Activated CD4-positive, alpha-beta T cell treated with anti-CD3 and anti-CD28 coated beads, Interleukin-2, amount 10 ng/mL, durations not matched to agents 24 days and 14 days (primary cell): ENCODE measurements around the gene ZNF85. TPM values are rescaled to one million over a fixed set of nuclear protein-coding genes. Genes with fewer than 3 reads are reported as not detected.
A peak's percentile ranks its signal among the peaks of the same experiment; 100 is the strongest.
"Not testable (repeated sequence)": the region's sequence is repeated elsewhere in the genome, so short reads cannot be mapped to it uniquely, and the experiment has no call there.

Experiments used
- DNase-seq: peaks from one replicate; pipeline ENCODE4 v3.0.0; 2022
- H3K27ac Mint-ChIP-seq: one replicate; pipeline ENCODE4 v1.8.0; 2022; ENCODE audit warnings: mild to moderate bottlenecking, mixed read lengths
- H3K27me3 Mint-ChIP-seq: one replicate; pipeline ENCODE4 v1.8.0; 2022; ENCODE audit warnings: mixed read lengths
- H3K36me3 Mint-ChIP-seq: one replicate; pipeline ENCODE4 v1.8.0; 2022; ENCODE audit warnings: low read depth, mild to moderate bottlenecking, mixed read lengths
- H3K4me1 Mint-ChIP-seq: one replicate; pipeline ENCODE4 v1.8.0; 2021; ENCODE audit warnings: mixed read lengths
- H3K4me3 Mint-ChIP-seq: one replicate; pipeline ENCODE4 v1.8.0; 2022; ENCODE audit warnings: mild to moderate bottlenecking, moderate library complexity, mixed read lengths
- H3K9me3 Mint-ChIP-seq: one replicate; pipeline ENCODE4 v1.8.0; 2021; ENCODE audit warnings: mixed read lengths
- intact Hi-C: fragments of 100-400 bp; cut with micrococcal nuclease; formaldehyde crosslinking; loops from one replicate; pipeline ENCODE4 v1.15.1; 2023
- total RNA-seq: library from RNA; stranded (reverse); gene quantifications from 2 replicates; pipeline ENCODE4 v1.2.3, GENCODE V29; 2022

ZNF85 gene
- 9.9 and 11.9 TPM in 2 replicates for total RNA-seq

GRCh38 chr19:20923077-20923871 lies at the start of gene ZNF85:
Gene ZNF85, plus strand, starts transcription at chr19:20923251. Its CDS starts 150 bp downstream, at chr19:20923401.
- Mint-ChIP-seq H3K27me3 (no peaks in the 10 kb centered on the region), H3K36me3 (peaks cover 25% of the 10 kb centered on the region), H3K4me3 (peak within 1 kb of the TSS; percentile 98), H3K27ac (peak within 1 kb of the TSS; percentile 98), H3K4me1 (peaks cover 9% of the 10 kb centered on the region), H3K9me3 (peaks cover 7% of the 10 kb centered on the region)
- peak; percentile 96 for DNase-seq
- intact Hi-C loops: loop anchor here (1.0 to 5.0 kb wide), 6 partner anchors 79 to 582 kb away; partner anchors contain the start of genes ZNF429, ZNF431 and ZNF66

GRCh38 chr19:20879501-20879900 lies 43.5 kb upstream of the ZNF85 start:
- intact Hi-C loops: no loop called here

GRCh38 chr19:20912973-20913372 lies 10.1 kb upstream of the ZNF85 start:
- Mint-ChIP-seq H3K36me3 (peaks cover 12% of the 10 kb centered on the region), H3K27me3 (no peaks in the 10 kb centered on the region), H3K4me3 (no peak overlapping the region), H3K27ac (no peak overlapping the region), H3K4me1 (no peaks in the 10 kb centered on the region), H3K9me3 (peaks cover 88% of the 10 kb centered on the region)
- intact Hi-C loops: no loop called here
- DNase-seq: no peak

More at GRCh38 chr19:20879501-20879900, 43.5 kb upstream of the ZNF85 start:
- H3K36me3 Mint-ChIP-seq: peaks cover 9% of the 10 kb centered on the region
- no peak overlapping the region for H3K4me3 Mint-ChIP-seq
- H3K27ac Mint-ChIP-seq: no peak overlapping the region
- peaks cover 87% of the 10 kb centered on the region for H3K9me3 Mint-ChIP-seq
- no peak for DNase-seq
- no peaks in the 10 kb centered on the region for H3K27me3 Mint-ChIP-seq
- no peaks in the 10 kb centered on the region for H3K4me1 Mint-ChIP-seq

- peak; percentile 48 for DNase-seq
- Mint-ChIP-seq H3K4me3 (no peak overlapping the region), H3K27ac (no peak overlapping the region), H3K27me3 (no peaks in the 10 kb centered on the region), H3K9me3 (peaks cover 10% of the 10 kb centered on the region), H3K36me3 (peaks cover 35% of the 10 kb centered on the region), H3K4me1 (peaks cover 9% of the 10 kb centered on the region)
- intact Hi-C loops: no loop called here
Measured at GRCh38 chr19:20925481-20925880, 2.4 kb downstream of the ZNF85 start.

GRCh38 chr19:20926796-20927195 lies 3.7 kb downstream of the ZNF85 start:
- no peak for DNase-seq
- Mint-ChIP-seq H3K9me3 (peaks cover 10% of the 10 kb centered on the region), H3K36me3 (peaks cover 42% of the 10 kb centered on the region), H3K27me3 (no peaks in the 10 kb centered on the region), H3K4me1 (peaks cover 9% of the 10 kb centered on the region), H3K4me3 (no peak overlapping the region), H3K27ac (no peak overlapping the region)
- intact Hi-C loops: no loop called here

- peaks cover 4% of the 10 kb centered on the region for H3K4me1 Mint-ChIP-seq
- no peak overlapping the region for H3K4me3 Mint-ChIP-seq
- H3K9me3 Mint-ChIP-seq: peaks cover 10% of the 10 kb centered on the region
- intact Hi-C loops: no loop called here
- H3K27ac Mint-ChIP-seq: no peak overlapping the region
- H3K36me3 Mint-ChIP-seq: peaks cover 48% of the 10 kb centered on the region
- H3K27me3 Mint-ChIP-seq: no peaks in the 10 kb centered on the region
- peak; percentile 34 for DNase-seq
Measured at GRCh38 chr19:20928371-20928770, 5.3 kb downstream of the ZNF85 start.

GRCh38 chr19:20936322-20936947 lies 13.4 kb downstream of the ZNF85 start:
- intact Hi-C loops, DNase-seq, H3K4me1 Mint-ChIP-seq, H3K4me3 Mint-ChIP-seq, H3K27me3 Mint-ChIP-seq, H3K27ac Mint-ChIP-seq: not testable (repeated sequence)
- Mint-ChIP-seq H3K9me3 (peaks cover 12% of the 10 kb centered on the region), H3K36me3 (peaks cover 62% of the 10 kb centered on the region)

- H3K36me3 Mint-ChIP-seq: peaks cover 19% of the 10 kb centered on the region
- intact Hi-C loops, H3K4me1 Mint-ChIP-seq, H3K4me3 Mint-ChIP-seq, DNase-seq, H3K27ac Mint-ChIP-seq, H3K27me3 Mint-ChIP-seq: not testable (repeated sequence)
- H3K9me3 Mint-ChIP-seq: peaks cover 11% of the 10 kb centered on the region
Measured at GRCh38 chr19:20952561-20953095, 29.6 kb downstream of the ZNF85 start.

- peaks cover 27% of the 10 kb centered on the region for H3K9me3 Mint-ChIP-seq
- DNase-seq: no peak
Measured at GRCh38 chr19:20964798-20965197, 41.7 kb downstream of the ZNF85 start.

GRCh38 chr19:20968092-20968491 lies 45.0 kb downstream of the ZNF85 start:
- Mint-ChIP-seq H3K27me3 (no peaks in the 10 kb centered on the region), H3K9me3 (peaks cover 26% of the 10 kb centered on the region)

More at GRCh38 chr19:20964798-20965197, 41.7 kb downstream of the ZNF85 start:
- H3K4me1 Mint-ChIP-seq: no peaks in the 10 kb centered on the region
- no peaks in the 10 kb centered on the region for H3K27me3 Mint-ChIP-seq
- no peak overlapping the region for H3K4me3 Mint-ChIP-seq
- H3K27ac Mint-ChIP-seq: no peak overlapping the region
- H3K36me3 Mint-ChIP-seq: no peaks in the 10 kb centered on the region
- intact Hi-C loops: no loop called here

GRCh38 chr19:20969498-20969897 lies 46.4 kb downstream of the ZNF85 start:
- no peaks in the 10 kb centered on the region for H3K36me3 Mint-ChIP-seq
- peaks cover 26% of the 10 kb centered on the region for H3K9me3 Mint-ChIP-seq
- no peaks in the 10 kb centered on the region for H3K4me1 Mint-ChIP-seq
- H3K4me3 Mint-ChIP-seq: no peak overlapping the region
- H3K27me3 Mint-ChIP-seq: no peaks in the 10 kb centered on the region
- H3K27ac Mint-ChIP-seq: no peak overlapping the region
- intact Hi-C loops: no loop called here
- no peak for DNase-seq

More at GRCh38 chr19:20968092-20968491, 45.0 kb downstream of the ZNF85 start:
- Mint-ChIP-seq H3K4me3 (no peak overlapping the region), H3K36me3 (no peaks in the 10 kb centered on the region), H3K27ac (no peak overlapping the region), H3K4me1 (no peaks in the 10 kb centered on the region)
- intact Hi-C loops: no loop called here
- no peak for DNase-seq

GRCh38 chr19:20969898-20970297 lies 46.8 kb downstream of the ZNF85 start:
- H3K27me3 Mint-ChIP-seq: no peaks in the 10 kb centered on the region
- intact Hi-C loops: no loop called here
- peaks cover 26% of the 10 kb centered on the region for H3K9me3 Mint-ChIP-seq
- no peak overlapping the region for H3K27ac Mint-ChIP-seq
- no peak overlapping the region for H3K4me3 Mint-ChIP-seq
- no peak for DNase-seq
- H3K4me1 Mint-ChIP-seq: no peaks in the 10 kb centered on the region
- no peaks in the 10 kb centered on the region for H3K36me3 Mint-ChIP-seq

GRCh38 chr19:20992788-20993187 lies 69.7 kb downstream of the ZNF85 start:
- H3K27me3 Mint-ChIP-seq, H3K27ac Mint-ChIP-seq, H3K36me3 Mint-ChIP-seq, H3K4me3 Mint-ChIP-seq, H3K4me1 Mint-ChIP-seq, intact Hi-C loops, DNase-seq: not testable (repeated sequence)
- H3K9me3 Mint-ChIP-seq: peaks cover 30% of the 10 kb centered on the region
